GM12875 (cell line): ENCODE data around the gene AFAP1.

Experiments
- H3K4me3 ChIP-seq: one replicate; pipeline ENCODE4 v1.5.1; 2011; ENCODE audit warnings: low read depth, low read length, control low read depth
- TF ChIP-seq, protein P1 (sequence below): IDR thresholded peaks from 2 replicates; pipeline ENCODE4 v1.5.1; 2011; ENCODE audit warnings: low read depth, mild to moderate bottlenecking, control low read depth, inconsistent platforms, low read length, moderate library complexity, borderline replicate concordance; ENCODE audit not compliant: insufficient read depth

Gene AFAP1

DNA sequence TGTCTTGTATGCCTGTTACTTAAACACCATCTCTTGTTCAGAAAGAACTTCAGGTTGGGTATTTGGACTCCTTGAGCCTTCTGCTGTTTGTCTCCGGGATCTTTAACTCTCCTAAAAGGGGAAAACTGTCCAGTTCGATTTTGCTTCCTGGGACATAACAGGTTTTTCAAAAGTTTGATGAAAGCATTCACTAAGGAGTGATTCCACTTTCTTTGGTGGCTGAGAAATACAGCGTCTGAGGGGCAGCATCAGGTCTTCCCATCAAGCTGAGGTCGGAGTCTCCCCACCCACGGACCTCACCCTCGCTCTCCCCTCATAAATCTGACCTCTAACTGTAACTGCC lies 1.4 kb downstream of the AFAP1 start:
- TF ChIP-seq, protein P1, sequence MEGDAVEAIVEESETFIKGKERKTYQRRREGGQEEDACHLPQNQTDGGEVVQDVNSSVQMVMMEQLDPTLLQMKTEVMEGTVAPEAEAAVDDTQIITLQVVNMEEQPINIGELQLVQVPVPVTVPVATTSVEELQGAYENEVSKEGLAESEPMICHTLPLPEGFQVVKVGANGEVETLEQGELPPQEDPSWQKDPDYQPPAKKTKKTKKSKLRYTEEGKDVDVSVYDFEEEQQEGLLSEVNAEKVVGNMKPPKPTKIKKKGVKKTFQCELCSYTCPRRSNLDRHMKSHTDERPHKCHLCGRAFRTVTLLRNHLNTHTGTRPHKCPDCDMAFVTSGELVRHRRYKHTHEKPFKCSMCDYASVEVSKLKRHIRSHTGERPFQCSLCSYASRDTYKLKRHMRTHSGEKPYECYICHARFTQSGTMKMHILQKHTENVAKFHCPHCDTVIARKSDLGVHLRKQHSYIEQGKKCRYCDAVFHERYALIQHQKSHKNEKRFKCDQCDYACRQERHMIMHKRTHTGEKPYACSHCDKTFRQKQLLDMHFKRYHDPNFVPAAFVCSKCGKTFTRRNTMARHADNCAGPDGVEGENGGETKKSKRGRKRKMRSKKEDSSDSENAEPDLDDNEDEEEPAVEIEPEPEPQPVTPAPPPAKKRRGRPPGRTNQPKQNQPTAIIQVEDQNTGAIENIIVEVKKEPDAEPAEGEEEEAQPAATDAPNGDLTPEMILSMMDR = no peak
- no peak overlapping the region for H3K4me3 ChIP-seq

DNA sequence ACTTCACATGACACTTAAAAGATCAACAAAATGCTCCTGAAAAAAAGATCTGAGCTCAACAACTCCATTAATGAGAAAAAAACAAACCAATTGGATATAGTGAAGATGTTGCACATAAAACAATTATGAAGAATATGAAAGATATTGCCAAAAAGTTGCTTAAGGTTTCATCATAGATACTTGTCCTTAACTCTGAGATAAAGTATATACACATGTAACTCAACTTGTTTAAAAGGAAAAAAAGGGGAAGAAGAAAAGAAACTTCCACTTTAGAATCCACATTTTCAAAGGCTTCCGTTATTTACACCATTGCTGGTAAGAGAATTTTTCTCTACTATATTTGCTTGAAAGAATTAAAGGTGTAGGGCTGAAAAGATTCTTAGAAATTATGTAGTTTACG lies 2.7 kb downstream of the AFAP1 start:
- no peak overlapping the region for H3K4me3 ChIP-seq
- TF ChIP-seq, protein P1 = no peak

DNA sequence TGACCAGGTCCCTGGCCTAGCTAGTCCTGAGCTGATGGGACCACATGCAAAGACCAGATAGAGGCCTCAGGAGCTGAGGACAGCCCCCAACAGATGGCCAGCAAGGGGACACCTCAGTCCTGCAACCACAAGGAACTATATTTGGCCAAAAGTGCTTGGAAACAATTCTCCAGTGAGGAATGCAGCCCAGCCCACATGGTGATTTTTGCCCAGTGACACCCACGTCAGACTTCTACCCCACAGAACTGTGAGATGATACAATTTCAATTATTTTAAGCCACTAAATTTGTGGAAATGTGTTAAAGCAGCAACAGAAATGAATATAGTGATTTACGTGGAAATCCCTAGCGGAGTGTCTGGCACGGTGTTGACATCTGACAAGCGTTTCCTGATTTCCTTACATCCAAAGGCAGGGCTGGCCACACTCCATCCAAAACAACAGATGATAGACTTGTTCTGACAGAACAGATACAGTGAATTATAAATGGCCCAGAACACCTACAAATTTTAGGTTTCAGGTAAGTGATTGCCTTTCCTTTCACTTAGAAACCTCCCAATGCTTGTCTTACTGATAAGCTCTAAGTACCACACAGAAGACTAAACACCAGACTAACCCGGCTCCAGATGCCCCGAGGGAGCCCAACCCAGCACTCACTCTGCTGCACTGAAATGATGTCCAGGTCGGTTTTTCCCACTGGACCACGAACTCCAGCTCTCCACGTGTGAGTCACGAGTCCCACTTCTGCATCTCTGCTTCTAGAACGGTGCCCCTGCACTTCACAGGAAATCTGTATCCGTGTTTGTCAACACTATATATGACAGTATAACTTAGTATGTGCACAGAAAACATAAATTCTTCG lies 5.8 kb downstream of the AFAP1 start:
- no peak overlapping the region for H3K4me3 ChIP-seq
- TF ChIP-seq, protein P1 = no peak

DNA sequence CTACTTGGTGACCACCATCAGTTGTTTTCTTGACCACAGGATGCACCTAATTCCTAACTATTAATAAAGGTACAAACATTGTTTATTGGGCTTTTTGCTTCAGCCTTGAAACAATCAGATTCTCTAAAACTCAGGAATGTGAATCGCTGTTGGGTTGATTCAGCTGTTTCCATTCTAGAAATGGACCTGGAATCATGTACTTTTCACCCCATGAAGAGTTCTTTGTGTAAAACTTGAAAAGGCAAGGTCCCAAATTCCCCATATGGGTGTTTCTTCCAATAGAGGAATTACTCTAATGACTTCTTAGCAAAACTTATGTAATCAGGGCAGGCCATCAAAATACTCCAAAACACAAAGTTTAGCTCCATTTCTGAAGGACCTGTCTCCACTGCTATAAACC lies 7.4 kb downstream of the AFAP1 start:
- no peak overlapping the region for H3K4me3 ChIP-seq
- TF ChIP-seq, protein P1 = no peak

DNA sequence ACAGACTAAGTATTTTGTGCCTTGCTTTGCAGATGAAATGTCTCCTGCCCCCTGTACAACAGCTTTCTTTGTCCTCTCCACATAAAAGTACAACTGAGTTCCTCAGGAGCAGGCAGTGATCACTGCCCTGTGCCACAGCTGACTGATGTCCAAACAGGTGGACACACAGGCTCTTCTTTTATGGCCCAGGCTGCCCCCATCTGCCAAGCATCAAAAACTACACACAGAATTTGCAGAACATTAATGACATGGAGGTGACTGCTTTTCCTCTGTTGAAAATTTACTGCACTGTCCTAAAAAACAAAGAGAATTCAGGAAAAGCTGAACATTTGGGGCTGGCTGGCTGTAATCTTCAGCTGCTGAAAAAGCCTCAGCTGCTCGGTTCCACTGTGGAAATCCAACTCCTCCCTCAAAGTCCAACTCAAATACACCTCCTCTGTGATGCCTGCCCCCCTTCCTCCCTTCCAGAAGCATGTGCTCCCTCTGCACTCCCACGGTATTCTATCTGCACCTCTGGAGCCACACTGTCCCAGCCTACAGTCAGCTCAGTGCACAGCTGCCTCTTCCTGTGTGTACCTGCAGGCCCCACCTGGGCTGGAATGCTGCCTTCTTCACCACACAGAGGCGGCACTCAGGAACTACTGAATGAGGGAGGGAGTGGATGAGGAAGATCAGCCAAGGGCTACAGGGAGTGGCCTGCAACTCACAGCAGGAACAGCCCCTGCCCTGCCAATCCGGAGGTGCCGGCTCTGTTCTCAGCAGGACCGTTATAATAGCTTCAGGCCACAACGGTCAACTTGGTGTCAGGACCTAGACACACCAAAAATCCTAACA lies 10.3 kb downstream of the AFAP1 start:
- H3K4me3 ChIP-seq = no peak overlapping the region
- TF ChIP-seq, protein P1 = no peak

DNA sequence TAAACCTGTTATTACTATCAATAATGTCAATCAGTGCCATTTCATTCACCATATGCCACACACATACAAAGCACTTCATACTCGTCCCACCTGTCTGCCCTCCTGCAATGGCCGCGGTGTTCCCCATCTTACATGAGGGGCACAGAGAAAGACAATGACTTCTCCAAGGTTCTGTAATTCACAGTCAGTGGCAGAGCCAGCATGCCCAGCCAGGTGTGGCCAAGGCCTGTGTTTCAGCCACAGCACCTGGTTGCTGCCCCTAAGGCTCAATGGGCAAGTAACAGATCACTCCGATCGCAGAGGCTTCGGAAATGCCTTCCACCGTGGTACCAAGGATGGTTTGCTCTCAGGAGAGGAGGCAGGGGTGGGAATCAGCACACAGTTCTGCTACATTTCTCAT lies 10.9 kb downstream of the AFAP1 start:
- H3K4me3 ChIP-seq = no peak overlapping the region
- TF ChIP-seq, protein P1 = no peak
